ENCODE results near the gene TASOR2.

Gene TASOR2

GRCh38 chr10:5692461-5693358 lies 8.1 kb downstream of the TASOR2 start:
- Histone ChIP-seq H3K9me3 (ENCODE audit: low read length) (no peaks in the 10 kb centered on the region), H3K27ac (ENCODE audit: low read depth, low read length) (no peak overlapping the region), H3K4me3 (ENCODE audit: low read depth in 1 of 2, low read length in 2 of 2) (peak overlapping the region; percentile 36 to 57), H3K9ac (ENCODE audit: low read length) (no peak overlapping the region), H3K27me3 (ENCODE audit: control insufficient read depth in 1 of 2, insufficient read depth in 2 of 2, low read length in 2 of 2) (no peaks in the 10 kb centered on the region), H3K36me3 (ENCODE audit: insufficient read depth, low read length) (no peaks in the 10 kb centered on the region), H3K4me1 (ENCODE audit: insufficient read depth, low read length) (peaks cover 10% of the 10 kb centered on the region)

DNA sequence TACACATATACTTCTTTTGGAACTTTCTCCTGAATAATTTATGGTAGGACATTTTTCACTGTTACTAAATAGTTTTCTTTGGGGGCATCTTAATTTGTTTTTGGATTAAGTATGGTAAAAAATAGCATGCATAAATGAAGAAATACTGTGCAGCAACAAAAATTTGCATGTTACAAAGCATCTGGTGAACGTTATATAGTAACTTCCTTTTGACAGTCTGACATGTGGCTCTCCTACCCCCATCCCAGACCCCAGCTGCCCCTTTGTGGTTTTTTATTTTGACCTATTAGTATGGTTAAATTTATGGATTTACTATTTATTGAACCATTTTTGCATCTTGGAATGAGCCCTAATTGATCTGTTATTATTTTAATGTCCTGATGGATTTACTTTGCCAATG lies 9.9 kb downstream of the TASOR2 start:
- no peaks in the 10 kb centered on the region for H3K9me3 ChIP-seq (ENCODE audit: low read length)
- no peak overlapping the region for H3K9ac ChIP-seq (ENCODE audit: low read length)
- no peak overlapping the region for H3K4me3 ChIP-seq (ENCODE audit: low read depth in 1 of 2, low read length in 2 of 2)
- no peaks in the 10 kb centered on the region for H3K27me3 ChIP-seq (ENCODE audit: control insufficient read depth in 1 of 2, insufficient read depth in 2 of 2, low read length in 2 of 2)
- H3K27ac ChIP-seq (ENCODE audit: low read depth, low read length): no peak overlapping the region
- no peaks in the 10 kb centered on the region for H3K36me3 ChIP-seq (ENCODE audit: insufficient read depth, low read length)
- peaks cover 10% of the 10 kb centered on the region for H3K4me1 ChIP-seq (ENCODE audit: insufficient read depth, low read length)

DNA sequence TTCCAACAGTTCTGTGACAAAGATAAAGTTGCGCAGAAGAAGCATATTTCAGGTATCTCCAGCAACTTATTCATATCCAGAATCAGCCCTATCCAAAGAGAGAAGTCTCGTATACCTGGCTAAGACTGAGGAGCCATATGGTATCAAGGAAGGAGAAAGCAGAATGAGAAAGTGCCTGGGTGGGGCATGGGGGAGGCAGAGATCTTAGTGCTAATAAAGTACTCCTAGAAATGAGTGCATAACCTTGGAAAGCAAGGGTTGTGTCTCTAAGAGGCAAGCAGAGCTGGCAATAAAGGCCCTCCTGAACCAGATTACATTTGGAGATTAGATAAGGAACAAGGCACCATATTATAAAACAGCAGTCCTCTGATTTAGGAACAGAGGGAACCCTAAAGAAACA lies 12.7 kb downstream of the TASOR2 start:
- Histone ChIP-seq H3K4me3 (ENCODE audit: low read depth in 1 of 2, low read length in 2 of 2) (no peak overlapping the region), H3K27ac (ENCODE audit: low read depth, low read length) (no peak overlapping the region), H3K4me1 (ENCODE audit: insufficient read depth, low read length) (peaks cover 5% of the 10 kb centered on the region), H3K27me3 (ENCODE audit: control insufficient read depth in 1 of 2, insufficient read depth in 2 of 2, low read length in 2 of 2) (no peaks in the 10 kb centered on the region), H3K9ac (ENCODE audit: low read length) (no peak overlapping the region), H3K36me3 (ENCODE audit: insufficient read depth, low read length) (no peaks in the 10 kb centered on the region), H3K9me3 (ENCODE audit: low read length) (no peaks in the 10 kb centered on the region)

DNA sequence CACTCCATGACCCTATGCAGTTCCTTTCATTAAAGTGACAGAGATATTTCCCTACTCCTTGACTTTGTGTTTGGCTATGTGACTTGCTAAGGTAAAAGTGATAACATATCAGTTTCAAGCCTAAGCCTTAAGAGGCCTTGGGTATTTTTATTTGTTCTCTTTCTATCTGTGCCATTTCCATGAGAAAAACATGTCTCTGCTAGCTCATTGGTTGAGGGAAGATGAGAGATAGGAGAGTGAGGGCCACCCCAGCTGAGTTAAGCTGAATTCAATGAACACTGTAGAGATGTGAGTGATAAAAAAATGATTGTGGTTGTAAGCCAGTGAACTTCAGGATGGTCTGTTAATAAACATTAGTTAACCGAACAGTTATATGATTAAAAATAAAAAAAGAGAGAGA lies 13.4 kb downstream of the TASOR2 start:
- H3K9me3 ChIP-seq (ENCODE audit: low read length): no peaks in the 10 kb centered on the region
- no peaks in the 10 kb centered on the region for H3K27me3 ChIP-seq (ENCODE audit: control insufficient read depth in 1 of 2, insufficient read depth in 2 of 2, low read length in 2 of 2)
- peaks cover 5% of the 10 kb centered on the region for H3K4me1 ChIP-seq (ENCODE audit: insufficient read depth, low read length)
- H3K9ac ChIP-seq (ENCODE audit: low read length): no peak overlapping the region
- no peak overlapping the region for H3K27ac ChIP-seq (ENCODE audit: low read depth, low read length)
- H3K4me3 ChIP-seq (ENCODE audit: low read depth in 1 of 2, low read length in 2 of 2): no peak overlapping the region
- H3K36me3 ChIP-seq (ENCODE audit: insufficient read depth, low read length): no peaks in the 10 kb centered on the region

DNA sequence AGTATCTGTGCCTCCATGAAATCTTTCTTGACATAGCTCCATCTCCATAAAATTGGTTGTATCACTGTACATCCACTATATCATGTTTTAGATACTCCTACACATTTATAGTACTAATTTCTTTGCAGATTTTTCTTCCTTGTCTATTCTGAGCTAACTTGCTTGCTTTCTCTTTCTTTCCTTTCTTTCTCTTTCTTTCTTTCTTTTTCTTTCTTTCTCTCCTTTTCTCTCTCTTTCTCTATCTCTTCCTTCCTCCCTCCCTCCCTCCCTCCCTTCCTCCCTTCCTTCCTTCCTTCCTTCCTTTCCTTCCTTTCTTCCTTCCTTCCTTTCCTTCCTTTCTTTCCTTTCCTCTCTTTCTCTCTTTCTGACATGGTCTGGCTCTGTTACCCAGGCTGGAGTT lies 23.7 kb downstream of the TASOR2 start:
- H3K36me3 ChIP-seq (ENCODE audit: insufficient read depth, low read length): no peaks in the 10 kb centered on the region
- H3K27ac ChIP-seq (ENCODE audit: low read depth, low read length): no peak overlapping the region
- H3K9ac ChIP-seq (ENCODE audit: low read length): no peak overlapping the region
- no peaks in the 10 kb centered on the region for H3K27me3 ChIP-seq (ENCODE audit: control insufficient read depth in 1 of 2, insufficient read depth in 2 of 2, low read length in 2 of 2)
- H3K9me3 ChIP-seq (ENCODE audit: low read length): no peaks in the 10 kb centered on the region
- no peak overlapping the region for H3K4me3 ChIP-seq (ENCODE audit: low read depth in 1 of 2, low read length in 2 of 2)
- H3K4me1 ChIP-seq (ENCODE audit: insufficient read depth, low read length): peaks cover 6% of the 10 kb centered on the region

GRCh38 chr10:5709865-5710264 lies 25.2 kb downstream of the TASOR2 start:
- no peaks in the 10 kb centered on the region for H3K36me3 ChIP-seq (ENCODE audit: insufficient read depth, low read length)
- no peak overlapping the region for H3K4me3 ChIP-seq (ENCODE audit: low read depth in 1 of 2, low read length in 2 of 2)
- H3K27ac ChIP-seq (ENCODE audit: low read depth, low read length): no peak overlapping the region
- no peak overlapping the region for H3K9ac ChIP-seq (ENCODE audit: low read length)
- H3K27me3 ChIP-seq (ENCODE audit: control insufficient read depth in 1 of 2, insufficient read depth in 2 of 2, low read length in 2 of 2): no peaks in the 10 kb centered on the region
- H3K9me3 ChIP-seq (ENCODE audit: low read length): no peaks in the 10 kb centered on the region
- H3K4me1 ChIP-seq (ENCODE audit: insufficient read depth, low read length): peaks cover 6% of the 10 kb centered on the region

DNA sequence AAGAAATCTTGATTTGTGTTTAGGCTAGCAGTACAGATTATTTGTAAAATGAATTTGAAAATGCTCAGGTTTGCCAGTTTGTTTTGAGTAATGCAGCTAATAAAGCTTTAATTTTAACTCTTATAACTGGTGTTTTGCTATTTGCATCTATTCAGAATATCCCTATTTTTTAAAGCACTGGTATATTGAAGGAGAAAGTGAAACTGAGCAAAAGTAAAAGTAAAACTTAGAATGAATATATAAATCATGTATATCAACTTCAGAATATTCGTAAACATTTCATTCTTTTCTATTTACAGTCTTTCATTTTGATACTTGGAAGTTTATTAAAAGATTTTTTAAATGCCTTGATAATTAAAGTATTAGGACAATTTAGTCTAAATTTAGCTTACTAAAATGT lies 26.2 kb downstream of the TASOR2 start:
- H3K4me3 ChIP-seq (ENCODE audit: low read depth in 1 of 2, low read length in 2 of 2): peak overlapping the region in 1 of 2 donors; percentile 33
- H3K27ac ChIP-seq (ENCODE audit: low read depth, low read length): no peak overlapping the region

DNA sequence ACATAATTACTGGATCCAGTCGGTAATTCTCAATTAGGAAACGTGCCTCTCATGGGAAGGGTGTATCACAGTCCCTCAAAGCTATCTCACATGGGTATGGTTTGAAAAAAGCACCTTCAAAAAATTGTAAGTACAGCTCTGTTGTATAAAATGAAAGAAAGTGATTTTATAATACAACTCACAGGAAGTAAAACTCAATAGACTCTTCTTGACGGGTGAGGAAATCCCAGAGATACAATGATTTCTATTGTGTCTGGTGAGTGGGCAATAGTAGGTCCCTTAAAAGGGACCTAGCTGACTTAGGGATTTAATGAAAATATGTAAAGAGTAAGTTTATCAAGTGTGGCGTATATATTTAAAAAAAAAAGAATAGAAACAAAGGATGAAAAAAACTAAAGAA lies 27.0 kb downstream of the TASOR2 start:
- Histone ChIP-seq H3K9ac (ENCODE audit: low read length) (no peak overlapping the region), H3K27me3 (ENCODE audit: control insufficient read depth in 1 of 2, insufficient read depth in 2 of 2, low read length in 2 of 2) (no peaks in the 10 kb centered on the region), H3K4me3 (ENCODE audit: low read depth in 1 of 2, low read length in 2 of 2) (peak overlapping the region in 1 of 2 donors; percentile 33), H3K36me3 (ENCODE audit: insufficient read depth, low read length) (no peaks in the 10 kb centered on the region), H3K9me3 (ENCODE audit: low read length) (no peaks in the 10 kb centered on the region), H3K4me1 (ENCODE audit: insufficient read depth, low read length) (peaks cover 6% of the 10 kb centered on the region), H3K27ac (ENCODE audit: low read depth, low read length) (no peak overlapping the region)

More for the DNA sequence above, 26.2 kb downstream of the TASOR2 start:
- Histone ChIP-seq H3K9ac (ENCODE audit: low read length) (no peak overlapping the region), H3K4me1 (ENCODE audit: insufficient read depth, low read length) (peaks cover 6% of the 10 kb centered on the region), H3K36me3 (ENCODE audit: insufficient read depth, low read length) (no peaks in the 10 kb centered on the region), H3K27me3 (ENCODE audit: control insufficient read depth in 1 of 2, insufficient read depth in 2 of 2, low read length in 2 of 2) (no peaks in the 10 kb centered on the region), H3K9me3 (ENCODE audit: low read length) (no peaks in the 10 kb centered on the region)

DNA sequence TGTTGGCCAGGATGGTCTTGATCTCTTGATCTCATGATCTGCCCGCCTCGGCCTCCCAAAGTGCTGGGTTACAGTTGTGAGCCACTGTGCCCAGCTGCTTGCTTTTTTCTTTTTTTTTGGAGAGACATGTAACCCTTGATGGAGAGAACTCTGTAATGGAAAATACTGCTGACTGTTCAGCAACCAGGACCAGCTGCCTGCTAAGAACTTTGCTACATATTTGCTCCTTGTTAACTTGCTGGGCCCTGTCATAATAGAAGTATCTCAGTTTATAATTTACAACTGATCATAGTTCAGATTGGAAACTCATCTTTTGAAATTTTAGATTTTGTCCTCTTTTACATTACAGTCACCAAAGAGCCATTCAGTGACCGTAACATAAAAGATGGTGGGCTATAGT lies 34.9 kb downstream of the TASOR2 start:
- Histone ChIP-seq H3K27ac (ENCODE audit: low read depth, low read length) (no peak overlapping the region), H3K27me3 (ENCODE audit: control insufficient read depth in 1 of 2, insufficient read depth in 2 of 2, low read length in 2 of 2) (no peaks in the 10 kb centered on the region), H3K4me3 (ENCODE audit: low read depth in 1 of 2, low read length in 2 of 2) (no peak overlapping the region), H3K9ac (ENCODE audit: low read length) (no peak overlapping the region), H3K4me1 (ENCODE audit: insufficient read depth, low read length) (no peaks in the 10 kb centered on the region), H3K9me3 (ENCODE audit: low read length) (no peaks in the 10 kb centered on the region), H3K36me3 (ENCODE audit: insufficient read depth, low read length) (no peaks in the 10 kb centered on the region)

GRCh38 chr10:5720182-5720581 lies 35.5 kb downstream of the TASOR2 start:
- Histone ChIP-seq H3K27ac (ENCODE audit: low read depth, low read length) (no peak overlapping the region), H3K9me3 (ENCODE audit: low read length) (no peaks in the 10 kb centered on the region), H3K9ac (ENCODE audit: low read length) (no peak overlapping the region), H3K36me3 (ENCODE audit: insufficient read depth, low read length) (no peaks in the 10 kb centered on the region), H3K27me3 (ENCODE audit: control insufficient read depth in 1 of 2, insufficient read depth in 2 of 2, low read length in 2 of 2) (no peaks in the 10 kb centered on the region), H3K4me3 (ENCODE audit: low read depth in 1 of 2, low read length in 2 of 2) (no peak overlapping the region), H3K4me1 (ENCODE audit: insufficient read depth, low read length) (no peaks in the 10 kb centered on the region)

- Histone ChIP-seq H3K4me1 (ENCODE audit: insufficient read depth, low read length) (no peaks in the 10 kb centered on the region), H3K9ac (ENCODE audit: low read length) (no peak overlapping the region), H3K9me3 (ENCODE audit: low read length) (no peaks in the 10 kb centered on the region), H3K27ac (ENCODE audit: low read depth, low read length) (no peak overlapping the region), H3K27me3 (ENCODE audit: control insufficient read depth in 1 of 2, insufficient read depth in 2 of 2, low read length in 2 of 2) (no peaks in the 10 kb centered on the region), H3K4me3 (ENCODE audit: low read depth in 1 of 2, low read length in 2 of 2) (no peak overlapping the region), H3K36me3 (ENCODE audit: insufficient read depth, low read length) (peaks cover 13% of the 10 kb centered on the region)
These were observed 39.1 kb downstream of the TASOR2 start for GRCh38 chr10:5723692-5724091.

DNA sequence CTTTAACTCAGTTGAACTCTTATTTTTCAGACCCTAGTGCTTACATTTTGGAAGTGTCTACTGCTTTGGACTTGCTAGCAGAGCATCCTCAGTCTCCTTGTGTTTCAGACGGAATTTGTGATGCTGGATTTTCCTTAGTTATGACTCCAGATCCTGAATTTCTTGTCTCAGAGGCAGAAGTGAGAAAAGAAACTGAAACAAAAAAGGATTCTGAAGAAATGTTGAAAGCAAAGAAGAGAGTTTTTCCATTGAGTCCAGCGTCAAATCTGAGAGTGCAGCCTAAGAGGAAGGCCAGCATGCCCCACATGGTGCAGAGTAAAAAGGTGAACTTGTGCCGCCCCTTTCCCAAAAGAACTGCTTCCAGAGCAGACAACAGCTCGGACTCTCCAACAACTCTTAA lies 46.1 kb downstream of the TASOR2 start:
- peaks cover 31% of the 10 kb centered on the region for H3K36me3 ChIP-seq (ENCODE audit: insufficient read depth, low read length)
- H3K9ac ChIP-seq (ENCODE audit: low read length): no peak overlapping the region
- H3K27ac ChIP-seq (ENCODE audit: low read depth, low read length): no peak overlapping the region
- H3K4me3 ChIP-seq (ENCODE audit: low read depth in 1 of 2, low read length in 2 of 2): no peak overlapping the region
- no peaks in the 10 kb centered on the region for H3K27me3 ChIP-seq (ENCODE audit: control insufficient read depth in 1 of 2, insufficient read depth in 2 of 2, low read length in 2 of 2)
- H3K4me1 ChIP-seq (ENCODE audit: insufficient read depth, low read length): no peaks in the 10 kb centered on the region
- no peaks in the 10 kb centered on the region for H3K9me3 ChIP-seq (ENCODE audit: low read length)
